PC-3 (cell line): ENCODE measurements around the gene OR7G3. TPM values are rescaled to one million over a fixed set of nuclear protein-coding genes. Genes with fewer than 3 reads are reported as not detected.
A peak's percentile ranks its signal among the peaks of the same experiment; 100 is the strongest.

Experiments used
- ATAC-seq: fragments of 200-7000 bp; cut with Tn5 transposase; 2 replicates; pipeline ENCODE4 v1.9.1; 2020; ENCODE audit warnings: mild to moderate bottlenecking, moderate library complexity
- BruUV-seq: library from RNA; stranded (reverse); fragments of 400-500 nt; replicated peaks from 2 replicates; lab custom pipeline; 2021; lab: Mats Ljungman, UMichigan
- CTCF ChIA-PET: fragments of 300-600 bp; sonication (Branson Sonifier 250); formaldehyde crosslinking; loops from one replicate; lab custom pipeline; 2022; ENCODE audit warnings: antibody characterized with exemption; lab: Charles Lee
- POLR2A ChIA-PET: fragments of 300-600 bp; sonication (Branson Sonifier 250); formaldehyde crosslinking; loops from one replicate; lab custom pipeline; 2022; ENCODE audit warnings: antibody characterized with exemption; ENCODE audit not compliant: unreplicated experiment; lab: Charles Lee
- DNase-seq: peaks from one replicate; pipeline ENCODE4 v3.0.0-alpha.2; 2015
- H2AFZ ChIP-seq: fragments of 300-600 bp; sonication (generic); 2 replicates; pipeline ENCODE4 v1.6.0; 2016; ENCODE audit warnings: antibody characterized with exemption, low read length
- H3F3A ChIP-seq: fragments of 300-600 bp; sonication (generic); one replicate; pipeline ENCODE4 v1.6.0; 2017; ENCODE audit warnings: antibody characterized with exemption, low read length, control low read depth, mild to moderate bottlenecking; ENCODE audit not compliant: unreplicated experiment
- H3K27ac ChIP-seq: fragments of 300-600 bp; sonication (generic); 2 replicates; pipeline ENCODE4 v1.5.1; 2016; ENCODE audit warnings: mild to moderate bottlenecking, low read length
- H3K27me3 ChIP-seq: fragments of 300-600 bp; sonication (generic); 2 replicates; pipeline ENCODE4 v1.6.1; 2016; ENCODE audit warnings: low read length, mixed read lengths
- H3K36me3 ChIP-seq: fragments of 300-600 bp; sonication (generic); 2 replicates; pipeline ENCODE4 v1.6.1; 2016; ENCODE audit warnings: low read depth, mixed run types, low read length, mixed read lengths
- H3K4me1 ChIP-seq: fragments of 300-600 bp; sonication (generic); 2 replicates; pipeline ENCODE4 v1.5.1; 2016; ENCODE audit warnings: low read length; ENCODE audit not compliant: insufficient read depth
- H3K4me2 ChIP-seq: fragments of 300-600 bp; sonication (generic); 2 replicates; pipeline ENCODE4 v1.6.0; 2016; ENCODE audit warnings: low read length
- H3K4me3 ChIP-seq: fragments of 300-600 bp; sonication (generic); 2 replicates; pipeline ENCODE4 v1.5.1; 2016; ENCODE audit warnings: mild to moderate bottlenecking, low read length, mixed read lengths
- H3K79me2 ChIP-seq: fragments of 300-600 bp; sonication (generic); 2 replicates; pipeline ENCODE4 v1.6.1; 2017; ENCODE audit warnings: low read length, mixed read lengths
- H3K9ac ChIP-seq: fragments of 300-600 bp; sonication (generic); 2 replicates; pipeline ENCODE4 v1.6.0; 2016; ENCODE audit warnings: mild to moderate bottlenecking, low read length
- H3K9me2 ChIP-seq: fragments of 300-600 bp; sonication (generic); replicated peaks from 2 replicates; pipeline ENCODE4 v1.6.1; 2016; ENCODE audit warnings: mixed run types, low read length, mixed read lengths
- H3K9me3 ChIP-seq: fragments of 300-600 bp; sonication (generic); 2 replicates; pipeline ENCODE4 v1.6.1; 2016; ENCODE audit warnings: low read length, mixed read lengths
- H4K20me1 ChIP-seq: fragments of 300-600 bp; sonication (generic); 2 replicates; pipeline ENCODE4 v1.6.1; 2016; ENCODE audit warnings: low read length, mixed read lengths
- CTCF ChIP-seq: fragments of 300-600 bp; sonication (generic); conservative IDR thresholded peaks from 2 replicates; pipeline ENCODE4 v1.5.1; 2017; ENCODE audit warnings: antibody characterized with exemption, low read depth, mild to moderate bottlenecking, low read length
- EZH2 ChIP-seq: fragments of 300-600 bp; sonication (generic); IDR thresholded peaks from one replicate; pipeline ENCODE4 v1.6.1; 2017; ENCODE audit warnings: antibody characterized with exemption, mild to moderate bottlenecking, low read length; ENCODE audit not compliant: unreplicated experiment
- EZH2phosphoT487 ChIP-seq: fragments of 300-600 bp; sonication (generic); IDR thresholded peaks from 2 replicates; pipeline ENCODE4 v1.6.1; 2018; ENCODE audit warnings: mild to moderate bottlenecking, antibody characterized with exemption, low read length, borderline replicate concordance
- intact Hi-C: fragments of 100-400 bp; cut with micrococcal nuclease; formaldehyde crosslinking; loops from 2 replicates; pipeline ENCODE4 v1.9.0; 2023
- total RNA-seq: library from RNA; depleted of rRNA; stranded (reverse); fragments of >200 nt; gene quantifications from 2 replicates; pipeline ENCODE4 v1.2.3, GENCODE V29; 2014

OR7G3 gene
- total RNA-seq, 1 experiment from 2014 or later: not detected

DNA sequence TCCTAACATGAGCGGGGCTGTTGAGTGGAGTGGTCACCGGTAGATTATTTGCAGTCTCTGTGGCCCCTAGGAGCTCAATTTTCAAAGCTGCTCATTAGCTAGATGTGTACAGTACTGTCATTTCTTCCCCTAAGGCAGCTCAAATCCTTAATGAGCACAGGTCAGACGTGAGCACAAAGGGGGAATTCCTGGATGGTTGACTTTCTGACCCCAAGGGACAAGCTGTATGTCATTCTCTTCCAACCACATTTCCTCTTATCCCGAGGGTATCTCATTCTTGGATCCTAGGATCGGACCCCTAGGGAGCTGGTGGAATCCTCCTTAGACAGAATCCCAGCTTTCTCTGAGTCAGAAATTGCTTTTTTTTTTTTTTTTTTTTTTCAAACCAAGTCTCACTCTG is 5.7 kb upstream of the OR7G3 start:
- H3K4me3 ChIP-seq: no peak overlapping the region
- no peaks in the 10 kb centered on the region for H3F3A ChIP-seq
- DNase-seq: no peak
- no peak overlapping the region for H2AFZ ChIP-seq
- ATAC-seq: no peak
- no peak for TF ChIP-seq CTCF
- TF ChIP-seq EZH2phosphoT487: no peak
- TF ChIP-seq EZH2: no peak
- no peaks in the 10 kb centered on the region for H3K79me2 ChIP-seq
- ChIA-PET POLR2A (no interaction called here), CTCF (no interaction called here)
- H3K4me1 ChIP-seq: peaks cover 17% of the 10 kb centered on the region
- H3K9me3 ChIP-seq: no peaks in the 10 kb centered on the region
- H3K27me3 ChIP-seq: no peaks in the 10 kb centered on the region
- H3K9ac ChIP-seq: no peak overlapping the region
- intact Hi-C loops: no loop called here
- no TSS peak for BruUV-seq
- H3K9me2 ChIP-seq: no peaks in the 10 kb centered on the region
- no peaks in the 10 kb centered on the region for H4K20me1 ChIP-seq
- H3K27ac ChIP-seq: no peak overlapping the region
- no peaks in the 10 kb centered on the region for H3K36me3 ChIP-seq
- no peak overlapping the region for H3K4me2 ChIP-seq

GRCh38 chr19:9130965-9131364 is 4.2 kb upstream of the OR7G3 start:
- Histone ChIP-seq H3K9me3 (no peaks in the 10 kb centered on the region), H3K79me2 (no peaks in the 10 kb centered on the region), H3K27ac (no peak overlapping the region), H3K4me1 (peaks cover 19% of the 10 kb centered on the region), H3K4me2 (no peak overlapping the region), H3K36me3 (no peaks in the 10 kb centered on the region), H2AFZ (no peak overlapping the region), H3K4me3 (no peak overlapping the region), H4K20me1 (no peaks in the 10 kb centered on the region), H3K9ac (no peak overlapping the region), H3F3A (no peaks in the 10 kb centered on the region), H3K9me2 (no peaks in the 10 kb centered on the region), H3K27me3 (no peaks in the 10 kb centered on the region)
- intact Hi-C loops: no loop called here
- ChIA-PET CTCF (no interaction called here), POLR2A (no interaction called here)
- BruUV-seq: no TSS peak
- TF ChIP-seq CTCF (no peak), EZH2phosphoT487 (no peak)
- DNase-seq (no peak), ATAC-seq (no peak)

DNA sequence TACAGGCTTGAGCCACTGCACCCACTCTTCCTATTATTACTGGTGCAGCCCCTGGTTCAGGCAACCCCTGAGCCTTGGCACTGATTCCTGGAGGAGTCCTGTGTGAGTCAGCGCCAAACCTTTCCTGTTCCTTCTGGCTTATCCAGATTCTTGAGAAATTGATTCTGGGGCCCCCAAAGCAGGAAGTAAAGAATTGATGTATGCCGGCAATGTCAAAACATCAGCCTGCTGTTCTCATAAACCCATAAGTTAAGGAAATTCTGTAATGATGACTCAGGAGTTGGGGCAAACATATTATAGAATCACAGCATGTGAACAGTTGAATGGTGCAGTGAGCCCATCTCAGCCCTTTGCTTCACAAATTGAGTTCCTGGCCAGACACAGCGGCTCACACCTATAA is 1.4 kb upstream of the OR7G3 start:
- ATAC-seq (peak; percentile 94), DNase-seq (peak; percentile 97)
- Histone ChIP-seq H3K27ac (peak overlapping the region; percentile 41), H2AFZ (no peak overlapping the region), H3K36me3 (no peaks in the 10 kb centered on the region), H3K79me2 (no peaks in the 10 kb centered on the region), H4K20me1 (no peaks in the 10 kb centered on the region), H3K4me1 (peaks cover 19% of the 10 kb centered on the region), H3K9me2 (no peaks in the 10 kb centered on the region), H3K27me3 (no peaks in the 10 kb centered on the region), H3F3A (no peaks in the 10 kb centered on the region), H3K9me3 (no peaks in the 10 kb centered on the region), H3K9ac (no peak overlapping the region), H3K4me2 (peak overlapping the region; percentile 17; the same call in 1 of the 2 replicates), H3K4me3 (no peak overlapping the region)
- ChIA-PET CTCF (no interaction called here), POLR2A (no interaction called here)
- BruUV-seq: no TSS peak
- intact Hi-C loops: no loop called here
- TF ChIP-seq EZH2phosphoT487 (no peak), EZH2 (no peak), CTCF (no peak)
